Body of pancreas (tissue), 4 donors: ENCODE results near the gene TMEM115.

Experiments
- CTCF ChIP-seq, 7 experiments: fragments of 450-650 bp in 4 of 7; fragments of 200-600 bp in 3 of 7; sonication (generic) in 3 of 7; IDR thresholded peaks; one replicate each; pipeline ENCODE4 v1.5.1; 2016 to 2019; ENCODE audit warnings: antibody characterized with exemption in 7 of 7
- POLR2A ChIP-seq, 3 donors: fragments of 450-650 bp; IDR thresholded peaks; one replicate each; pipeline ENCODE4 v1.6.1; 2016; ENCODE audit warnings: antibody characterized with exemption in 3 of 3, mild to moderate bottlenecking in 2 of 3

GRCh38 chr3:50354850-50355249 lies 4.5 kb downstream of the TMEM115 start:
- no peak for TF ChIP-seq CTCF (IDR thresholded peaks at IDR 0.05)
- TF ChIP-seq POLR2A (IDR thresholded peaks at IDR 0.05): no peak
